Neural cell (in vitro differentiated cells): Measurements from ENCODE around the gene MYH7B.

Source experiments
- CTCF ChIP-seq: fragments of 450-650 bp; IDR thresholded peaks from 2 replicates; pipeline ENCODE4 v1.5.1; 2014; ENCODE audit warnings: antibody characterized with exemption, mild to moderate bottlenecking, moderate library complexity; ENCODE audit not compliant: poor library complexity, severe bottlenecking
- EP300 ChIP-seq: fragments of 450-650 bp; conservative IDR thresholded peaks from 2 replicates; pipeline ENCODE4 v1.6.1; 2014; ENCODE audit warnings: antibody characterized with exemption, mild to moderate bottlenecking, moderate library complexity; ENCODE audit not compliant: poor library complexity, severe bottlenecking
- EZH2 ChIP-seq: fragments of 200-600, 300-800 bp; shearing (Covaris generic), sonication (generic); IDR thresholded peaks from 2 replicates; pipeline ENCODE4 v1.6.1; 2014; ENCODE audit warnings: antibody characterized with exemption, low read length, borderline replicate concordance, mild to moderate bottlenecking; ENCODE audit not compliant: insufficient read depth, poor library complexity, severe bottlenecking
- POLR2AphosphoS5 ChIP-seq: IDR thresholded peaks from 2 replicates; pipeline ENCODE4 v1.6.1; 2012
- RAD21 ChIP-seq: fragments of 450-650 bp; conservative IDR thresholded peaks from 2 replicates; pipeline ENCODE4 v1.6.1; 2014; ENCODE audit warnings: antibody characterized with exemption, mild to moderate bottlenecking, moderate library complexity
- SMC3 ChIP-seq: fragments of 450-650 bp; conservative IDR thresholded peaks from 2 replicates; pipeline ENCODE4 v1.6.1; 2014; ENCODE audit warnings: antibody characterized with exemption, mild to moderate bottlenecking, moderate library complexity; ENCODE audit not compliant: poor library complexity
- TAF1 ChIP-seq: IDR thresholded peaks from 2 replicates; pipeline ENCODE4 v1.6.1; 2012; ENCODE audit warnings: low read depth
- TF ChIP-seq, protein P1 (sequence below): IDR thresholded peaks from 2 replicates; pipeline ENCODE4 v1.6.1; 2012; ENCODE audit warnings: borderline replicate concordance

DNA sequence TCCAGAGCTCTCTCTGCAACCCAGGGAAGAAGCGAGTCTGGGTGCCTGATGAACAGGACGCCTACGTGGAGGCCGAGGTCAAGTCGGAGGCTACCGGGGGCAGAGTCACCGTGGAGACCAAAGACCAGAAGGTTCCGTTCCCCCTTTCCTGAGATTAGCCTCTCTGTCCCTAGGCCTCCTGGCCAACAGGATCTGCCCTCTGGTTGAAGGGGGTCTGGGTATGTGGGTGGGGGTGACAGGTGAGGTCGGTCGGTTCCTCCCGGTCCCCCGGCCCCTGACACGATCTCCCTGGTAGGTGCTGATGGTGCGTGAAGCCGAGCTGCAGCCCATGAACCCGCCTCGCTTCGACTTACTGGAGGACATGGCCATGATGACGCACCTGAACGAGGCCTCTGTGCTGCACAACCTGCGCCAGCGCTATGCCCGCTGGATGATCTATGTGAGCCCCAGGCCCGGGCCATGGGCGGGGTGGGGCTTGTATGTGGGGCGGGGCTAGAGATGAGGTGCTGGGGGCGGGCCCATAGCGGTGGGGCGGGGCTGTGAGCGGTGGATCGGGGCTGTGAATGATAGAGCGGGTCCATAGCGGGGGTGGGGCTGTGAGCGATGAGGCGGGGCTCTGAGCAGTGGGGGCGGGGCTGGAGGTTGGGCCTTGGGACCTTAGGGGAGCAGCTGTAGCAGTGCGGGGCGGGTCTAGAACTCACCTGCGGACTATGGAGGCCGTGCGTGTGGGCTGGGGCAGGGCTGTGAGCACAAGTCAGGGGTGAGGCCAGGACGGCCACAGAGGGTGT, 23.9 kb downstream of the MYH7B start:
- TF ChIP-seq SMC3 (no peak), CTCF (no peak), EZH2 (no peak), EP300 (no peak), POLR2AphosphoS5 (no peak), RAD21 (no peak), TAF1 (no peak)
- TF ChIP-seq, protein P1, sequence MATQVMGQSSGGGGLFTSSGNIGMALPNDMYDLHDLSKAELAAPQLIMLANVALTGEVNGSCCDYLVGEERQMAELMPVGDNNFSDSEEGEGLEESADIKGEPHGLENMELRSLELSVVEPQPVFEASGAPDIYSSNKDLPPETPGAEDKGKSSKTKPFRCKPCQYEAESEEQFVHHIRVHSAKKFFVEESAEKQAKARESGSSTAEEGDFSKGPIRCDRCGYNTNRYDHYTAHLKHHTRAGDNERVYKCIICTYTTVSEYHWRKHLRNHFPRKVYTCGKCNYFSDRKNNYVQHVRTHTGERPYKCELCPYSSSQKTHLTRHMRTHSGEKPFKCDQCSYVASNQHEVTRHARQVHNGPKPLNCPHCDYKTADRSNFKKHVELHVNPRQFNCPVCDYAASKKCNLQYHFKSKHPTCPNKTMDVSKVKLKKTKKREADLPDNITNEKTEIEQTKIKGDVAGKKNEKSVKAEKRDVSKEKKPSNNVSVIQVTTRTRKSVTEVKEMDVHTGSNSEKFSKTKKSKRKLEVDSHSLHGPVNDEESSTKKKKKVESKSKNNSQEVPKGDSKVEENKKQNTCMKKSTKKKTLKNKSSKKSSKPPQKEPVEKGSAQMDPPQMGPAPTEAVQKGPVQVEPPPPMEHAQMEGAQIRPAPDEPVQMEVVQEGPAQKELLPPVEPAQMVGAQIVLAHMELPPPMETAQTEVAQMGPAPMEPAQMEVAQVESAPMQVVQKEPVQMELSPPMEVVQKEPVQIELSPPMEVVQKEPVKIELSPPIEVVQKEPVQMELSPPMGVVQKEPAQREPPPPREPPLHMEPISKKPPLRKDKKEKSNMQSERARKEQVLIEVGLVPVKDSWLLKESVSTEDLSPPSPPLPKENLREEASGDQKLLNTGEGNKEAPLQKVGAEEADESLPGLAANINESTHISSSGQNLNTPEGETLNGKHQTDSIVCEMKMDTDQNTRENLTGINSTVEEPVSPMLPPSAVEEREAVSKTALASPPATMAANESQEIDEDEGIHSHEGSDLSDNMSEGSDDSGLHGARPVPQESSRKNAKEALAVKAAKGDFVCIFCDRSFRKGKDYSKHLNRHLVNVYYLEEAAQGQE, result no peak
